T-helper 2 cell treated with Interferon-gamma antibody and Interleukin-4, amounts not matched to agents 100 ng/mL and 5 ng/mL, for 36 hours (primary cell): ENCODE results near the gene HADH. TPM values are rescaled to one million over a fixed set of nuclear protein-coding genes. Genes with fewer than 3 reads are reported as not detected.

Experiments
- intact Hi-C: fragments of 100-400 bp; cut with micrococcal nuclease; formaldehyde crosslinking; loops from one replicate; pipeline ENCODE4 v1.15.1; 2023
- total RNA-seq: library from RNA; stranded (reverse); gene quantifications from 2 replicates; pipeline ENCODE4 v1.2.3, GENCODE V29; 2022

Gene HADH
- total RNA-seq, 1 donor from 2014 or later = 46.3 TPM

- intact Hi-C loops = no loop called here
Observed at GRCh38 chr4:108054025-108054638, 64.4 kb downstream of the HADH start.

GRCh38 chr4:108055787-108056186, 66.1 kb downstream of the HADH start:
- intact Hi-C loops = no loop called here

DNA sequence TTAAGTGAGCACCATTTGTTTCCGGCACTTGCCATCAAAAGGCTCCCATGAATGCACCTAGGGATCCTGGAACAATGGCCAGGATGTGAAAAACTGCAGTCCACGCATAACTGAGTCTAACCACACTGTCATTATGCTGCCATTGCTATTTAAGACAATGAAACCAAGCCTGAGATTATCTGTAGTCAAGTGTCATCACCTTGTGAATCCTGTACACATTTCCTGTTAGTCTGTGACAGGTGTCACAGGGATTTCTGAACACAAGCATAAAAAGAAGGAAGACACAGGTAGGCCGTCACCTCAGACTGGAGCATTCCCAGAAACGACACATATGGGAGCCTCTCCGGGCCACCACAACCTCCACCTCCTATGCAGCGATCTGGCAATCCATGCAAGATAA, 66.7 kb downstream of the HADH start:
- intact Hi-C loops = no loop called here

DNA sequence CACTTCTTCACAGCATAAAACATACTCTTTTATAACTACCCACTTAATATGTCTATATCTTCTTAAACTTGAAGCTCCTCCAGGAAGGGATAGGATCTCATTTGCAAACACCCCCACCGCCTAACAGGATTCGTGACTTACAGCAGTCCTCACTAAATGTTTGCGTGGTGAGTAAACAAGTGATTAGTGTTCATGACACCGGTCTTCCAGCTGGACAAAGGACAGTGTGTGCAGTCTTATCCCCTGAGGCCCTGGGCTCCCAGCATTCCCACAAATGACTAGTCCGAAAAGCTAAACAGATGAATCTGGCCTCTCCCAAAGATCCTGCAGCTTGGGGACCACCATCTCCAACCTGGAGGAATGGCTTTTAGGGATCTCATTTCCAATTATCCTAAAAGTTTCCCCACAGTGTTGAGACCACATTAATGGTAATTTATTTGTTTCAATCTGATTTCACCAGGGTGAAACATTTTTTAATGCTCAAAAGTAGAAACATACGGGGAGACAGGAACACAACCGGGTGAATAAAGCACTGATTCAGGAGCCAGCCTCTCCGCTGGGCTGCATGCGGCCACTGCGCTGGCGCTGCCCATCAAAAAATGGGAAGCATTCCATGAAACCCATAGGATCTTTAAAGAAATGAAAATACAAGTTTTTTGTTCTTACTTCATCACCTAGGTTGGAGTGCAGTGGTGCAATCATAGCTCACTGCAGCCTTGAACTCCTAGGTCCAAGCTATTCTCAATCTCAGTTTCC, 69.2 kb downstream of the HADH start:
- intact Hi-C loops = no loop called here

- intact Hi-C loops = no loop called here
Observed at GRCh38 chr4:108060164-108060563, 70.5 kb downstream of the HADH start.

GRCh38 chr4:108060686-108061321, 71.1 kb downstream of the HADH start:
- intact Hi-C loops = no loop called here

DNA sequence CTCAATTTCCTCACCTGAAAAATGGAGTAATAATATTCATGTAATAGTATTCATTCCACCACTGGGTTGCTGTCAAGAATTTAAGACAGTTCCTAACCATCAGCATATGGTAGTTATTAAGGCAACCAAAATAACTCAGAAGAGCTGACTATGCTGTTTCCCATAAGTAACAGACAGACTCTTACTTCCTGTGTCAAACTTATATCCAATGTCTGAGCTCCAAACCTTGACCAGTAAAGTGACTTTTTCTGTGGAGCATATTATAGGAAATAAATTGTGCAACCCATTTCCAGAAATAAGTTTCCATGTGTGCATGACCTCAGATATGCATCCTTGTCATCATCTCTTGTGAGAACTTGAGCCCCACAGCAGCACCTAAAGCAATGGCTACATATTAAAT, 78.8 kb downstream of the HADH start:
- intact Hi-C loops = no loop called here

- intact Hi-C loops = no loop called here
Observed at GRCh38 chr4:108070775-108071174, 81.1 kb downstream of the HADH start.

GRCh38 chr4:108072300-108072699, 82.6 kb downstream of the HADH start:
- intact Hi-C loops = loop anchor here (1.0 kb wide), 1 partner anchor 36 kb away; no protein-coding TSS in a partner anchor

GRCh38 chr4:108078024-108078733, 88.5 kb downstream of the HADH start:
- intact Hi-C loops = no loop called here

- intact Hi-C loops = loop anchor here (2.0 kb wide), 1 partner anchor 28 kb away; no protein-coding TSS in a partner anchor
Observed at GRCh38 chr4:108080747-108081146, 91.1 kb downstream of the HADH start.

- intact Hi-C loops = loop anchor here (2.0 kb wide), 1 partner anchor 28 kb away; no protein-coding TSS in a partner anchor
Observed at GRCh38 chr4:108081256-108081655, 91.6 kb downstream of the HADH start.

Other genes with a start within 250 kb of the HADH start
- gene SGMS2, start 165.0 kb upstream of the HADH start, total RNA-seq = 0.05 and 0.25 TPM in 2 replicates
- 1.9 TPM in 2 replicates for gene CYP2U1, start 58.3 kb upstream of the HADH start, total RNA-seq
- 173 and 175 TPM in 2 replicates for gene LEF1, start 179.0 kb downstream of the HADH start, total RNA-seq